Measurements from ENCODE around the gene JARID2. TPM values are rescaled to one million over a fixed set of nuclear protein-coding genes. Genes with fewer than 3 reads are reported as not detected.

Gene JARID2
- total and polyA plus RNA-seq, 2 of the 13 experiments (the other 11 are each of a cell fraction or from before 2014, with no cell fraction given): 7.5 to 10.3 TPM

DNA sequence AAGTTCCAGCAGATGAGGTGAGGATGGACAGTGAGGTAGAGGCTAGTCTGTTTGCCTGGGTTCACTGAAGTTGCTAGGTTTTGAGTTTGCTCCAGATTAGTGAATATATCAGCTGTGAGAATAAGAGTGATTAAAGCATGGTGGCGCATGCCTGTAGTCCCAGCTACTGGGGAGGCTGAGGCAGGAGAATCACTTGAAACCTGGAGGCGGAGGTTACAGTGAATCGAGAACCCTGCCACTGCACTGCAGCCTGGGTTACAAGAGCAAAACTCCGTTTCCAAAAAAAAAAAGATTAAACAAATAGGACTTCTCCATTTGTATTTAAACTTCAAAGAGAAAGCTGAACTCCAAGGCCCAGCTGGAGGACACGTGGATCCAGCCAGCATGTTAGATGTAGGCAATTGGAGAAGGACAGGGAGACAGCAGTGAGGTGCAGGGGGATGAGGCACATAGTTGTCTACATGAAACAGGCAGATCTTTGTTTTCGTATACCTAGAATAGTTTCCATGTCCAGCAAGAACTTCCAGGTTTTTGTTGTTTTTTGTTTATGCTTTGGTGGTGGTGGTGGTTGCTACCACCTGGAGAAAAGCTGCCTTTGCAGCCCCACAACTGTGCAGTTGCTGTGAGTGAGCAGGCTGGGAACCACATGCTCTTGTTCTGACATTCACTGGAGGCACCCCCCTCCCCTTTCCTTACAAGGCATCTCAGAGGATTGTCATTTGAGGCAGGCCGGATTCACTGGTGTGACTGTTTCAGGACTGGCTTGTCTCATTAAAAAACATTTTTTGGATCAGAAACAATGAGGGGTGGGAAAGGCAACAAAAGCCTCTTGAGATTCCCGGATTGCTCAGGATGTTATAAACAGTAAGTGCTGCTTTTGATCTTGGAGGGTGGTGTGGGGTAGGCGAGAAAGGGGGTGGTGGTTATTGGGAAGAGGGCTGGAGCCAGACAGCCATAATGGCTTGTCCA lies 72.3 kb downstream of the JARID2 start (continued):
- TF ChIP-seq, protein P1, sequence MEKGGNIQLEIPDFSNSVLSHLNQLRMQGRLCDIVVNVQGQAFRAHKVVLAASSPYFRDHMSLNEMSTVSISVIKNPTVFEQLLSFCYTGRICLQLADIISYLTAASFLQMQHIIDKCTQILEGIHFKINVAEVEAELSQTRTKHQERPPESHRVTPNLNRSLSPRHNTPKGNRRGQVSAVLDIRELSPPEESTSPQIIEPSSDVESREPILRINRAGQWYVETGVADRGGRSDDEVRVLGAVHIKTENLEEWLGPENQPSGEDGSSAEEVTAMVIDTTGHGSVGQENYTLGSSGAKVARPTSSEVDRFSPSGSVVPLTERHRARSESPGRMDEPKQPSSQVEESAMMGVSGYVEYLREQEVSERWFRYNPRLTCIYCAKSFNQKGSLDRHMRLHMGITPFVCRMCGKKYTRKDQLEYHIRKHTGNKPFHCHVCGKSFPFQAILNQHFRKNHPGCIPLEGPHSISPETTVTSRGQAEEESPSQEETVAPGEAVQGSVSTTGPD (CRISPR knock-in tag; IDR thresholded peaks at IDR 0.05): no peak
- TF ChIP-seq POGZ (CRISPR knock-in tag; IDR thresholded peaks at IDR 0.05) (peak; percentile 19; the same call in 1 of the 2 replicates), SKI (IDR thresholded peaks at IDR 0.05; ENCODE audit: partially characterized antibody) (no peak), ZNF101 (CRISPR knock-in tag; IDR thresholded peaks at IDR 0.05; ENCODE audit: borderline replicate concordance, low read depth) (no peak), SMARCE1 (IDR thresholded peaks at IDR 0.05; ENCODE audit: borderline replicate concordance) (no peak), ZNF3 (CRISPR knock-in tag; IDR thresholded peaks at IDR 0.05) (no peak), ZNF709 (CRISPR knock-in tag; IDR thresholded peaks at IDR 0.05) (no peak), RARG (CRISPR knock-in tag; IDR thresholded peaks at IDR 0.05; ENCODE audit: low read depth) (no peak), NCOR1 (IDR thresholded peaks at IDR 0.05; ENCODE audit: borderline replicate concordance, low read length) (no peak), CHD2 (IDR thresholded peaks at IDR 0.05; ENCODE audit: low read depth, low read length) (no peak), FOSL2 (CRISPR knock-in tag; IDR thresholded peaks at IDR 0.05) (no peak), SOX13 (IDR thresholded peaks at IDR 0.05) (no peak), SOX13 (CRISPR knock-in tag; conservative IDR thresholded peaks at IDR 0.05 in 1 of 2, IDR thresholded peaks at IDR 0.05 in 1 of 2) (peak in 1 of 2 experiments; percentile 55; a peak in 1 of 4 replicates), KDM1A (CRISPR knock-in tag; IDR thresholded peaks at IDR 0.05) (no peak), HOXA5 (CRISPR knock-in tag; IDR thresholded peaks at IDR 0.05) (no peak), YEATS4 (CRISPR knock-in tag; IDR thresholded peaks at IDR 0.05; ENCODE audit: borderline replicate concordance) (no peak), MXI1 (IDR thresholded peaks at IDR 0.05; ENCODE audit: borderline replicate concordance, low read depth, low read length) (peak; percentile 89; the same call in 2 of the 3 replicates), NR2F2 (IDR thresholded peaks at IDR 0.05; ENCODE audit: borderline replicate concordance, low read depth) (no peak), SOX6 (IDR thresholded peaks at IDR 0.05) (no peak), SOX6 (CRISPR knock-in tag; IDR thresholded peaks at IDR 0.05) (no peak; the same call in 1 of the 2 replicates), ZMYM2 (CRISPR knock-in tag; IDR thresholded peaks at IDR 0.05) (no peak)
- TF ChIP-seq, protein P2, sequence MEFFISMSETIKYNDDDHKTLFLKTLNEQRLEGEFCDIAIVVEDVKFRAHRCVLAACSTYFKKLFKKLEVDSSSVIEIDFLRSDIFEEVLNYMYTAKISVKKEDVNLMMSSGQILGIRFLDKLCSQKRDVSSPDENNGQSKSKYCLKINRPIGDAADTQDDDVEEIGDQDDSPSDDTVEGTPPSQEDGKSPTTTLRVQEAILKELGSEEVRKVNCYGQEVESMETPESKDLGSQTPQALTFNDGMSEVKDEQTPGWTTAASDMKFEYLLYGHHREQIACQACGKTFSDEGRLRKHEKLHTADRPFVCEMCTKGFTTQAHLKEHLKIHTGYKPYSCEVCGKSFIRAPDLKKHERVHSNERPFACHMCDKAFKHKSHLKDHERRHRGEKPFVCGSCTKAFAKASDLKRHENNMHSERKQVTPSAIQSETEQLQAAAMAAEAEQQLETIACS (CRISPR knock-in tag; IDR thresholded peaks at IDR 0.05): no peak
- TF ChIP-seq, protein P3, sequence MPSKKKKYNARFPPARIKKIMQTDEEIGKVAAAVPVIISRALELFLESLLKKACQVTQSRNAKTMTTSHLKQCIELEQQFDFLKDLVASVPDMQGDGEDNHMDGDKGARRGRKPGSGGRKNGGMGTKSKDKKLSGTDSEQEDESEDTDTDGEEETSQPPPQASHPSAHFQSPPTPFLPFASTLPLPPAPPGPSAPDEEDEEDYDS (CRISPR knock-in tag; IDR thresholded peaks at IDR 0.05): peak; percentile 43; the same call in 1 of the 2 replicates
- TF ChIP-seq, protein P4, sequence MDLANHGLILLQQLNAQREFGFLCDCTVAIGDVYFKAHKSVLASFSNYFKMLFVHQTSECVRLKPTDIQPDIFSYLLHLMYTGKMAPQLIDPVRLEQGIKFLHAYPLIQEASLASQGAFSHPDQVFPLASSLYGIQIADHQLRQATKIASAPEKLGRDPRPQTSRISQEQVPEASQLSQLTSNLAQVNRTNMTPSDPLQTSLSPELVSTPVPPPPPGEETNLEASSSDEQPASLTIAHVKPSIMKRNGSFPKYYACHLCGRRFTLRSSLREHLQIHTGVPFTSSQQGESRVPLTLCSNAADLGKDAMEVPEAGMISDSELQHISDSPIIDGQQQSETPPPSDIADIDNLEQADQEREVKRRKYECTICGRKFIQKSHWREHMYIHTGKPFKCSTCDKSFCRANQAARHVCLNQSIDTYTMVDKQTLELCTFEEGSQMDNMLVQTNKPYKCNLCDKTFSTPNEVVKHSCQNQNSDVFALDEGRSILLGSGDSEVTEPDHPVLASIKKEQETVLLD (CRISPR knock-in tag; IDR thresholded peaks at IDR 0.05; ENCODE audit: low read depth): no peak
- TF ChIP-seq, protein P5, sequence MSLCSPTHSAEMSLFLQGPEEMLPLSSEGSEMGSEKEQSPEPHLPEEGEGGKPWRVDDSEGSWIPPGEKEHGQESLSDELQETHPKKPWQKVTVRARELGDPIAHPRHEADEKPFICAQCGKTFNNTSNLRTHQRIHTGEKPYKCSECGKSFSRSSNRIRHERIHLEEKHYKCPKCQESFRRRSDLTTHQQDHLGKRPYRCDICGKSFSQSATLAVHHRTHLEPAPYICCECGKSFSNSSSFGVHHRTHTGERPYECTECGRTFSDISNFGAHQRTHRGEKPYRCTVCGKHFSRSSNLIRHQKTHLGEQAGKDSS (CRISPR knock-in tag; IDR thresholded peaks at IDR 0.05; ENCODE audit: borderline replicate concordance, low read depth): no peak

Measured in HepG2 (cell line).